KMS-11 (cell line): ENCODE results near the gene TEX9.

ENCODE experiments used
- H2AFZ ChIP-seq: fragments of 200-600 bp; sonication (generic); 2 replicates; pipeline ENCODE4 v1.6.1; 2016; ENCODE audit warnings: antibody characterized with exemption, mixed run types, low read depth
- H3K27ac ChIP-seq: fragments of 200-600 bp; sonication (generic); 2 replicates; pipeline ENCODE4 v1.6.1; 2016; ENCODE audit warnings: mild to moderate bottlenecking, mixed run types
- H3K27me3 ChIP-seq: fragments of 200-600 bp; sonication (generic); 2 replicates; pipeline ENCODE4 v1.6.1; 2017; ENCODE audit warnings: mild to moderate bottlenecking, low read depth, mixed run types, moderate library complexity; ENCODE audit not compliant: insufficient read depth
- H3K36me3 ChIP-seq: fragments of 200-600 bp; sonication (generic); 2 replicates; pipeline ENCODE4 v1.6.1; 2017; ENCODE audit warnings: mild to moderate bottlenecking, mixed run types; ENCODE audit not compliant: insufficient read depth
- H3K4me1 ChIP-seq: fragments of 200-600 bp; sonication (generic); 2 replicates; pipeline ENCODE4 v1.6.1; 2016; ENCODE audit warnings: mild to moderate bottlenecking, low read depth, mixed run types; ENCODE audit not compliant: poor library complexity, severe bottlenecking
- H3K4me2 ChIP-seq: fragments of 200-600 bp; sonication (generic); 2 replicates; pipeline ENCODE4 v1.7.0; 2016; ENCODE audit warnings: mild to moderate bottlenecking, mixed run types
- H3K4me3 ChIP-seq: fragments of 200-600 bp; sonication (generic); IDR thresholded peaks from 2 replicates; pipeline ENCODE4 v1.6.1; 2017; ENCODE audit warnings: low read depth, low read length, mixed read lengths; ENCODE audit not compliant: insufficient read depth
- H3K79me2 ChIP-seq: fragments of 200-600 bp; sonication (generic); 2 replicates; pipeline ENCODE4 v1.6.1; 2016; ENCODE audit warnings: low read depth, mixed run types; ENCODE audit not compliant: insufficient read depth
- H3K9ac ChIP-seq: fragments of 200-600 bp; sonication (generic); 2 replicates; pipeline ENCODE4 v1.6.1; 2016; ENCODE audit warnings: mild to moderate bottlenecking, mixed run types
- H4K20me1 ChIP-seq: fragments of 200-600 bp; sonication (generic); 2 replicates; pipeline ENCODE4 v1.6.1; 2016; ENCODE audit warnings: mild to moderate bottlenecking, mixed run types; ENCODE audit not compliant: insufficient read depth
- TF ChIP-seq, protein P1 (sequence below): fragments of 200-600 bp; sonication (generic); conservative IDR thresholded peaks from 2 replicates; pipeline ENCODE4 v1.6.1; 2017; ENCODE audit warnings: low read depth, mild to moderate bottlenecking, antibody characterized with exemption, low read length, moderate library complexity, mixed read lengths

The TEX9 gene

DNA sequence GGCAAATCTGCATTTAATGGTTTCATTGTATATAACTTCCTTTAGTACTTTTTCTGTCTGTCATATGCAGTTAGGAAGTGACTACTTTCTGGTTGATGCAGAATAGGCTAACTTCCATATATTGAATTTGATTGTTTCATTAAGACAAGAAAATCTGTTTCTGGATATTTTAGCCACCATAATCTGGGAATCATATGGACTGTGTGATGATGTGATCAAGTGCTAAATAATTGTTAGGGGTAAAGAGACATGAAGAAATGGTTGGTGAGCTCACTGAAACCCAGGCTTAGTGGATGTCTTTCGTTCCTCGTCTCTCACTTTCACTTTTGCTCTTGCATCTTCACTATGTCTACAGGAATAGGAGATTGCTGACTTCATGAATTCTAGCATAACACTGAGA is 103.2 kb downstream of the TEX9 start:
- Histone ChIP-seq H3K9ac (no peak overlapping the region), H3K4me3 (no peak overlapping the region), H3K4me1 (peaks cover 7% of the 10 kb centered on the region), H3K4me2 (peak overlapping the region; percentile 6; the same call in 1 of the 2 replicates), H3K79me2 (no peaks in the 10 kb centered on the region), H4K20me1 (no peaks in the 10 kb centered on the region), H3K36me3 (no peaks in the 10 kb centered on the region), H3K27me3 (no peaks in the 10 kb centered on the region), H2AFZ (no peak overlapping the region), H3K27ac (no peak overlapping the region)
- TF ChIP-seq, protein P1, sequence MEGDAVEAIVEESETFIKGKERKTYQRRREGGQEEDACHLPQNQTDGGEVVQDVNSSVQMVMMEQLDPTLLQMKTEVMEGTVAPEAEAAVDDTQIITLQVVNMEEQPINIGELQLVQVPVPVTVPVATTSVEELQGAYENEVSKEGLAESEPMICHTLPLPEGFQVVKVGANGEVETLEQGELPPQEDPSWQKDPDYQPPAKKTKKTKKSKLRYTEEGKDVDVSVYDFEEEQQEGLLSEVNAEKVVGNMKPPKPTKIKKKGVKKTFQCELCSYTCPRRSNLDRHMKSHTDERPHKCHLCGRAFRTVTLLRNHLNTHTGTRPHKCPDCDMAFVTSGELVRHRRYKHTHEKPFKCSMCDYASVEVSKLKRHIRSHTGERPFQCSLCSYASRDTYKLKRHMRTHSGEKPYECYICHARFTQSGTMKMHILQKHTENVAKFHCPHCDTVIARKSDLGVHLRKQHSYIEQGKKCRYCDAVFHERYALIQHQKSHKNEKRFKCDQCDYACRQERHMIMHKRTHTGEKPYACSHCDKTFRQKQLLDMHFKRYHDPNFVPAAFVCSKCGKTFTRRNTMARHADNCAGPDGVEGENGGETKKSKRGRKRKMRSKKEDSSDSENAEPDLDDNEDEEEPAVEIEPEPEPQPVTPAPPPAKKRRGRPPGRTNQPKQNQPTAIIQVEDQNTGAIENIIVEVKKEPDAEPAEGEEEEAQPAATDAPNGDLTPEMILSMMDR = no peak

DNA sequence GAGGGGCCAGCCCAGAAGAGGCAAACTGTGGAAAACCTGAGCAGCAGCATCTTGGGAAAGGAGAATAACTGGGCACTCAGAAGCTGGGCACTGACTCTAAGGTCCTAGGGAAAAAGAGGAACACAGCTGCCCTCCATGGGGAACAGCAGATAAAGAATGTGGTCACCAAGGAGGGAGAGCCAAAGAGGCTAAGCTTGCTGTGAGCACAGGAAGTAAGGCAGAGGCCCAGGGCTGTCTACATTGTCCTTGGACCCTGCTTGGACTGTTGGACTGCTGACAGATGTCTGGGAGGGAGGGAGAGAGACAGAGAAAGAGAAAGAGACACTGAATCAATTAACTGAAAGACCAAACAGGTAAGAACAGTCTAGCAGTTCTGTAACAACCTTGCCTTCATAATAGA is 104.3 kb downstream of the TEX9 start:
- Histone ChIP-seq H3K9ac (no peak overlapping the region), H2AFZ (no peak overlapping the region), H3K27me3 (no peaks in the 10 kb centered on the region), H3K27ac (no peak overlapping the region), H3K36me3 (no peaks in the 10 kb centered on the region), H4K20me1 (no peaks in the 10 kb centered on the region), H3K4me3 (no peak overlapping the region), H3K79me2 (no peaks in the 10 kb centered on the region), H3K4me2 (no peak overlapping the region), H3K4me1 (peaks cover 7% of the 10 kb centered on the region)
- TF ChIP-seq, protein P1 = no peak

GRCh38 chr15:56471440-56472069 is 106.3 kb downstream of the TEX9 start:
- no peak overlapping the region for H3K4me2 ChIP-seq
- no peak overlapping the region for H3K27ac ChIP-seq
- no peaks in the 10 kb centered on the region for H3K79me2 ChIP-seq
- H3K36me3 ChIP-seq = no peaks in the 10 kb centered on the region
- no peaks in the 10 kb centered on the region for H3K27me3 ChIP-seq
- peaks cover 7% of the 10 kb centered on the region for H3K4me1 ChIP-seq
- H3K9ac ChIP-seq = no peak overlapping the region
- TF ChIP-seq, protein P1 = no peak
- no peak overlapping the region for H3K4me3 ChIP-seq
- no peaks in the 10 kb centered on the region for H4K20me1 ChIP-seq
- H2AFZ ChIP-seq = no peak overlapping the region

GRCh38 chr15:56472278-56472677 is 107.1 kb downstream of the TEX9 start:
- Histone ChIP-seq H3K4me1 (peaks cover 7% of the 10 kb centered on the region), H3K36me3 (no peaks in the 10 kb centered on the region), H3K4me3 (no peak overlapping the region), H3K27ac (no peak overlapping the region), H3K79me2 (no peaks in the 10 kb centered on the region), H4K20me1 (no peaks in the 10 kb centered on the region), H3K4me2 (no peak overlapping the region), H2AFZ (no peak overlapping the region), H3K9ac (no peak overlapping the region), H3K27me3 (no peaks in the 10 kb centered on the region)
- TF ChIP-seq, protein P1 = no peak
